AG09309 (cell line): ENCODE data around the gene ADRB2.

Experiments
- DNase-seq: peaks from one replicate; pipeline ENCODE4 v3.0.0-alpha.2; 2010; ENCODE audit warnings: low read depth
- H3K4me3 ChIP-seq: 2 replicates; pipeline ENCODE4 v1.5.1; 2011; ENCODE audit warnings: mild to moderate bottlenecking, low read depth, low read length, moderate library complexity; ENCODE audit not compliant: control insufficient read depth
- TF ChIP-seq, protein P1 (sequence below): IDR thresholded peaks from 2 replicates; pipeline ENCODE4 v1.5.1; 2011; ENCODE audit warnings: mild to moderate bottlenecking, low read depth, low read length, inconsistent platforms; ENCODE audit not compliant: insufficient read depth, control insufficient read depth; ENCODE audit errors: missing control alignments

ADRB2 gene

DNA sequence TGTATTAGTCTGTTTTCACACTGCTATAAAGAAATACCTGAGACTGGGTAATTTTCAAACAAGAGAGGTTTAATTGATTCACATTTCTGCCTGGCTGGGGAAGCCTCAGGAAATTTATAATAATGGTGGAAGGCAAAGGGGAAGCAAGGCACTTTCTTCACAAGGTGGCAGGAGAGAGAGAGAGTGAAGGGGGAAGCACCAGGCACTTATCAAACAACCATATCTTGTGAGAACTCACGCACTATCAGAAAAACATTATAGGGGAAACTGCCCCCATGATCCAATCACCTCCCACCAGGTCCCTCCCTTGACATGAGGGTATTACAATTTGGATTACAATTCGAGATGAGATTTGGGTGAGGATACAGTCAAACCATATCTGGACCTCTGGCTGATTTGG lies 34.7 kb downstream of the ADRB2 start:
- DNase-seq = no peak
- TF ChIP-seq, protein P1, sequence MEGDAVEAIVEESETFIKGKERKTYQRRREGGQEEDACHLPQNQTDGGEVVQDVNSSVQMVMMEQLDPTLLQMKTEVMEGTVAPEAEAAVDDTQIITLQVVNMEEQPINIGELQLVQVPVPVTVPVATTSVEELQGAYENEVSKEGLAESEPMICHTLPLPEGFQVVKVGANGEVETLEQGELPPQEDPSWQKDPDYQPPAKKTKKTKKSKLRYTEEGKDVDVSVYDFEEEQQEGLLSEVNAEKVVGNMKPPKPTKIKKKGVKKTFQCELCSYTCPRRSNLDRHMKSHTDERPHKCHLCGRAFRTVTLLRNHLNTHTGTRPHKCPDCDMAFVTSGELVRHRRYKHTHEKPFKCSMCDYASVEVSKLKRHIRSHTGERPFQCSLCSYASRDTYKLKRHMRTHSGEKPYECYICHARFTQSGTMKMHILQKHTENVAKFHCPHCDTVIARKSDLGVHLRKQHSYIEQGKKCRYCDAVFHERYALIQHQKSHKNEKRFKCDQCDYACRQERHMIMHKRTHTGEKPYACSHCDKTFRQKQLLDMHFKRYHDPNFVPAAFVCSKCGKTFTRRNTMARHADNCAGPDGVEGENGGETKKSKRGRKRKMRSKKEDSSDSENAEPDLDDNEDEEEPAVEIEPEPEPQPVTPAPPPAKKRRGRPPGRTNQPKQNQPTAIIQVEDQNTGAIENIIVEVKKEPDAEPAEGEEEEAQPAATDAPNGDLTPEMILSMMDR = no peak
- no peak overlapping the region for H3K4me3 ChIP-seq

DNA sequence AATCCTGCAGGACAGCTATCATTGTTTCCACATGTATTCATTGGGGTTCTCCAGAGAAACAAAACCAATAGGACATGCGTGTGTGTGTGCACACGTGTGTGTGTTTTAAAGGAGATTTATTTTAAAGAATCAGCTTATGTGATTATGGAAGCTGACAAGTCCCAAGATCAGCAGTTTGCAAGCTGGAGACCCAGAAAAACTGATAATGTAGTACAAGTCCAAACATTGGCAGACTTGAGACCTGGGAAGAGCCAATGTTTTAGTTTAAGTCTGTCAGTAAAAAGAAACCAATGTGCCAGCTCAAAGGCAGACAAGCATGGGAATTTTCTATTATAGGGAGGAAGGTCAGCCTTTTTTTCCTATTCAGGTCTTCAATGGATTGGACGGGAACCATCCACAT lies 35.3 kb downstream of the ADRB2 start:
- H3K4me3 ChIP-seq = no peak overlapping the region
- TF ChIP-seq, protein P1 = no peak
- no peak for DNase-seq

DNA sequence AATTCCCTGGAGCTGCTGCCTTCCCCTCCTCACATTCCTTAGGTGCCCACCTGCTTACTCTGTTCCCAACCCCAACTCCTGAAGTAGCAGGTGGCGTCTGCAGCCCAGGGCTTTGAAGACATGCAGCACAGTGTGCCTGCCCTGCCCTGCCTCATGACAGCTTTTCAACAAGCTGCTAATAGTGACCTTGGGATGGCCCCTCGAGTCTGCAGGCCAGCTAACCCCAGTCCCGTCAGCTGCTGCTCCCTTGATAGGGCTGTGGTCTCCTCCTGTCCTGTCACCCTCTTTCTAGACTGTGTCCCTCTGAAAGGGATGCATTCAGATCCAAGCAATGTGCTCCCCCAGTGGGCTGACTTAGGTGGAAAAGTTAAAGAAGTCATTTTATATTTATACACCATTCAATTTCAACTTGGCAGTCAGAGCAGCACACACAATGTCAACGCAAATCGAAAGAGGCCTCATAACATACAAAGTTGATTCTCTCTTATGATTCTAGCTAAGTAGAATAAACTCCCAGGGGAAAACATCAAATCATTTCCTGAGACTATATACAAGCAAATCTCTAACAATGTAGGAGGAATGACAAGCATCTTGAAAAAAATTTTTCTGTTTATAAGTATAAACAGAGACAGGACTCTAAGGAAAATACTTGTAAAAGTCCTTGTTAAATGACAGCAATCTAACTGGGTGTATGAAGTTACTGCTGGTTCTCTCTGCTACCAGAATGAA lies 37.9 kb downstream of the ADRB2 start:
- TF ChIP-seq, protein P1 = no peak
- DNase-seq = peak; percentile 32
- H3K4me3 ChIP-seq = no peak overlapping the region

DNA sequence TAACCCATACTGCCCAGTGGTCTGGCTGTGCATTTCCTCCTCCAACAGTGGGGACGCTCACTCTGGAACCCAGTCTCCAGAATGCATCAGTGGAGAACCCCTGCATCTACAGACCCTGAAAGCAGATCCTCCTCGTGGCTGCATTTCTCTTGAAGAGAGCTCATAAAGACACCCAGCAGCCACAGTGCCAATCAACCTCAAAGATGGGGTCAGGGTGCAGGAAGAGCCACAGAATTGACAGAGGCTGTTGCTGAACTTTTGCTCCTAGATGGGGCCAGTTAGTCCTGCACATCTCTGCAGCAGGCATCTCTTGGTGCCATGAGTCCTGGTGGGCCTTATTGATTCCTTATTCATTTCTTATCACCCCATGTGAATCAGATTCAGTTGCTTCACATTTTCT lies 39.6 kb downstream of the ADRB2 start:
- TF ChIP-seq, protein P1 = no peak
- no peak overlapping the region for H3K4me3 ChIP-seq
- DNase-seq = no peak

DNA sequence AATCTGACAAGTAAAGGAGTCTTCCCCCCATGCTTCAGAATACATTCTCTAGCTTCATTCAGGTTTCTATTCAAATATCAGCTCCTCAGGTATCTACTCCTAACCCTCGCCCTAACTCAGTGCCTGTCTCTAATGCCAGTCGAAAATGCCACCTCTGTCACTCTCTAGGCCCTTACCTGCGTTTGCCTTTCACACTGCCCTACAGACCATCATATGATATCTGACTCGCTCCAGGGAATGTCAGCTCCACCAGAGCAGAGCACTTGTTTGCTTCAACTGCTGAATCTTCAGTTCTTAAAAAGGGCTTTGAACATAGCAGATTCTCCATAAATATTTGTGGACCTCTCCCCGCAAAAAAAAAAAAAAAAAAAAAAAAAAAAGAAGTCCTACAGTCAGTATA lies 46.7 kb downstream of the ADRB2 start:
- no peak overlapping the region for H3K4me3 ChIP-seq
- TF ChIP-seq, protein P1 = no peak
- no peak for DNase-seq

DNA sequence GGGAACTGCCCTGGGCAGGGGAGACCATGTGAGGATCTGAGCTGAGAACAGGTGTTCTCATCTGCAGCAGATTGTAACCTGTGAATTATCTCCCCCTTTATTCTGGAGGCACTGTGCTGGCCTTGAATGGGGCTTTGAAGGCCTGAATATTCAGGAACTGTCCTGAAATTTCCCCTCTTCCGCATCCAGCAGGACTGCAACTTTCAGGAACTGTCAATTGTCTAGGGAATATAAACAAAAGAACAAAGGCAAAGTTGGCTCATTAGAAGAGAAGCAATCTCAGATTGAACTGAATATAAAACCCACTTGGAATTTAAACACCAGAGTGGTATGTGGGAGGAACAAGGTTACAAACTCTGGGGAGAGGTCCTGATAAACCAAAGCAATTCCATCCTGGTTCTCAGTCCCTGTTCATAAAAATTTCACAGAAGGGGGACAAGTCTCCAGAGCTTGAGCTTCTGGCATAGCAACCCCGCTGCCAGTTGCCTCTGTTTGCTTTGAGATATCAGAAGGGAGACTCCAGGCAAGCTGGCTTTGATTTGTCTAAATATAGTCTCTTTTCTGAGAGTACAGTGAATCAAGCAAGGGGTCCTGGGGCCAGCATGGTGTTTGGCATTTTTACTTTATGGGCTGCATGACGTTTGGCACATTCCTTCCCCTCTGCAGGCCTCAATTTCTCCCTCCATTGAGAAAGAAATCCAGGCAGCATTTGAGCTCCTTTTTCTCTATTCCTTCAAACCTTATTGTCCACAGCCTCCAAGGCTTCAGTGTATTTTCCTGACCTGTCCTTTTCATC lies 47.5 kb downstream of the ADRB2 start:
- H3K4me3 ChIP-seq = no peak overlapping the region
- TF ChIP-seq, protein P1 = no peak
- no peak for DNase-seq
